Omental fat pad (tissue), 4 donors: ENCODE measurements around the gene RPS15. TPM values are rescaled to one million over a fixed set of nuclear protein-coding genes. Genes with fewer than 3 reads are reported as not detected.

Experiments used
- ATAC-seq: fragments of 150-250 bp; one replicate; pipeline ENCODE4 v1.9.1; 2016; ENCODE audit warnings: mild to moderate bottlenecking, moderate library complexity; ENCODE audit not compliant: low FRiP score
- DNase-seq: peaks from one replicate; pipeline ENCODE4 v3.0.0-alpha.2; 2019; ENCODE audit warnings: low spot score
- total RNA-seq, 4 donors: library from RNA; depleted of rRNA; stranded (reverse); fragments of >200 nt; gene quantifications; one replicate each; pipeline ENCODE4 v1.1.0, GENCODE V29; 2016
- TF ChIP-seq, protein P1 (sequence below), 3 donors: fragments of 450-650 bp; IDR thresholded peaks; one replicate each; pipeline ENCODE4 v1.5.1; 2016 to 2017; ENCODE audit warnings: antibody characterized with exemption in 3 of 3, mild to moderate bottlenecking in 3 of 3, moderate library complexity in 2 of 3

RPS15 gene
- total RNA-seq, 4 donors from 2014 or later = 2,522 to 3,708 (median 2,994) TPM

DNA sequence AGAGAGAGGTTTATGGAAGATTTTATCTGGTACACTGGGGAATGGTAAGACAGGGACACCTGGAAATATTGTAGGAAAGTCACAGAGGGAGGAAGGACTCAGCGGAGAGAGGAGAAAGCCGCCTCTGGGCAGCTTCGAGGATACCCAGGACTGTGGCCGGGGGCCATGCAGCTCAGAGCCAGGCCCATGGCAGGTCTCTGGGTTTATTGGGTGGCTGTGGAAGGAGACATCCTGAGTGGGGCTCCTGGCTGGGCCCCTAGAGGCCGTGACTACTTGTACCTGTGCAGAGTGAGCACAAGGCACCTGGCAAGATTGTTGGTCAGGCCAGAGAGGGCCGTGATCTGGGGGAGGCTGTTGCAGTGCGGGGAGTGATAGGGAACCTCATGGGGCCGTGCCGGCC is 27.4 kb upstream of the RPS15 start:
- no peak for ATAC-seq
- DNase-seq = no peak
- TF ChIP-seq, protein P1, sequence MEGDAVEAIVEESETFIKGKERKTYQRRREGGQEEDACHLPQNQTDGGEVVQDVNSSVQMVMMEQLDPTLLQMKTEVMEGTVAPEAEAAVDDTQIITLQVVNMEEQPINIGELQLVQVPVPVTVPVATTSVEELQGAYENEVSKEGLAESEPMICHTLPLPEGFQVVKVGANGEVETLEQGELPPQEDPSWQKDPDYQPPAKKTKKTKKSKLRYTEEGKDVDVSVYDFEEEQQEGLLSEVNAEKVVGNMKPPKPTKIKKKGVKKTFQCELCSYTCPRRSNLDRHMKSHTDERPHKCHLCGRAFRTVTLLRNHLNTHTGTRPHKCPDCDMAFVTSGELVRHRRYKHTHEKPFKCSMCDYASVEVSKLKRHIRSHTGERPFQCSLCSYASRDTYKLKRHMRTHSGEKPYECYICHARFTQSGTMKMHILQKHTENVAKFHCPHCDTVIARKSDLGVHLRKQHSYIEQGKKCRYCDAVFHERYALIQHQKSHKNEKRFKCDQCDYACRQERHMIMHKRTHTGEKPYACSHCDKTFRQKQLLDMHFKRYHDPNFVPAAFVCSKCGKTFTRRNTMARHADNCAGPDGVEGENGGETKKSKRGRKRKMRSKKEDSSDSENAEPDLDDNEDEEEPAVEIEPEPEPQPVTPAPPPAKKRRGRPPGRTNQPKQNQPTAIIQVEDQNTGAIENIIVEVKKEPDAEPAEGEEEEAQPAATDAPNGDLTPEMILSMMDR (IDR thresholded peaks at IDR 0.05) = no peak

DNA sequence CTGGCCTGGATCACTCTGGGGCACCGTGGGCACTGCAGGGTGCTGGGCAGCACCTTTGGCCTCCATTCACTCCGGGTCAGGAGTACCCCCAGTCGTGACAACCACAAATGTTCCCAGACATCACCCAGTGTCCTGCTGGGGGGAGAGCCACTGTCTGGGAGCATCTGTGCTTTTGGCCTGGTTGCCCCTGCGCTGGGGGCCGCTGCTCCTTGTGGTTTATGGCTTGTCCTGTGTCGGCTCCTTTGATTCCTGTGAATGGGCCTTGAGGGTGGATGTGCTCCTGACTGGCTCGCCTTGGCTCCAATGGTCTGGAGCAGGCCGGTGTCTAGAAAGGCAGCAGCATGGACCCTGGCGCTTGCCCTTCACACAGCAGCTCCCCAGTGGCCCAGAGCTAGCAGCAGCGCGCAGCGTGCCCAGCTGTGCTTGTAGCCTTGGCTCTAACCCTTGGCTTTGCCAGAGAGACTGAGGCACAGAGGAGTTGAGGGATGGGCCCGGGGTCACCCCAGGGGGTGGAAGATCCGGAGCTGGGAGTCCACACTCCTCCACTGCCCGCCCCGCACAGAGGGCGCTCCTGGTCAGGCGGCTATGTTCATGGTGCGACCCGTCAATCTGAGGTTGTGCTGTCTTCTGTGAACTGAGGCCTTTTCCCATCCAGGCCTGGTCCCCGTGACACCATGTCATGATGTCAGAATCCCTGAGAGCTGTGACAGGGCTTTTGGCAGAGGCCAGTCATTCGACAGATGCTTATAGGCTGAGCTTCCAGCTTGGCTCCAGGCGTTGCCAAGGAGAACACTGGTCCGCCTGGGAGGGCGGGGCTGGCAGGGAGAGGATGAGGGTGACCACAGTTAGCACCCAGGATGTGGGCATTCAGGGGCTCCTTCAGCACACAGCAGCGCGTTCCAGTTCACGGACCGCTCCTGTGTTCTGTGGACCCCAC is 26.7 kb upstream of the RPS15 start:
- TF ChIP-seq, protein P1 (IDR thresholded peaks at IDR 0.05) = no peak
- DNase-seq (no peak), ATAC-seq (no peak)

DNA sequence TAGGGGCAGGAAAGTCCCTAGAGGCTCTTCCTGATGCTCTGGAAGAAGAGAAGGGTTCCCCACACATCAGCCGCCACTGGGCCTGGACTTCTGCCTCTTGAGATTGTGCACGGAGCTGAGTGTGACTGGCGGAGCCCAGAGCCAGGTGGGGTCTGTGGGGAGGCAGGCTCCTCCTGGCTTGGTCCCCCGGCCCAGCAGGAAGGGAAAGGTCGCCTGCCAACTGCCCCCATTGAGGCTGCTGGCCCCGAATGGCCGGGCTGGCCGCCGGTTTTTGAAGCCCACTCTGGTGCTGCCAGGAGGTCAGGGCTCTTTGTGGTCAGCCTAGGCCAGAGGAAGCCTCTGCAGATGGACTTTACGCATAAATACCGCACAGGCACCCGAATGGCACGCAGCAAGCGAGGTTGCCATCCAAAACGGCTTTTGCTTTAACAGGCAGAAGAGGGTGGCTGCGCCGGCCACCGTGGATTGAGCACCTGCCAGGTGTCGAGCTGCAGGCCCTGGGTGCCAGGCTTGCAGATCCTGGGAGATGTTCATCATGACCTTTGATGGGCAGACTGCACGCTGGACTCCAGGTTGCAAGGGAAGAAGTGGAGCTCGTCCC is 25.8 kb upstream of the RPS15 start:
- no peak for ATAC-seq
- TF ChIP-seq, protein P1 (IDR thresholded peaks at IDR 0.05) = no peak
- DNase-seq = no peak

DNA sequence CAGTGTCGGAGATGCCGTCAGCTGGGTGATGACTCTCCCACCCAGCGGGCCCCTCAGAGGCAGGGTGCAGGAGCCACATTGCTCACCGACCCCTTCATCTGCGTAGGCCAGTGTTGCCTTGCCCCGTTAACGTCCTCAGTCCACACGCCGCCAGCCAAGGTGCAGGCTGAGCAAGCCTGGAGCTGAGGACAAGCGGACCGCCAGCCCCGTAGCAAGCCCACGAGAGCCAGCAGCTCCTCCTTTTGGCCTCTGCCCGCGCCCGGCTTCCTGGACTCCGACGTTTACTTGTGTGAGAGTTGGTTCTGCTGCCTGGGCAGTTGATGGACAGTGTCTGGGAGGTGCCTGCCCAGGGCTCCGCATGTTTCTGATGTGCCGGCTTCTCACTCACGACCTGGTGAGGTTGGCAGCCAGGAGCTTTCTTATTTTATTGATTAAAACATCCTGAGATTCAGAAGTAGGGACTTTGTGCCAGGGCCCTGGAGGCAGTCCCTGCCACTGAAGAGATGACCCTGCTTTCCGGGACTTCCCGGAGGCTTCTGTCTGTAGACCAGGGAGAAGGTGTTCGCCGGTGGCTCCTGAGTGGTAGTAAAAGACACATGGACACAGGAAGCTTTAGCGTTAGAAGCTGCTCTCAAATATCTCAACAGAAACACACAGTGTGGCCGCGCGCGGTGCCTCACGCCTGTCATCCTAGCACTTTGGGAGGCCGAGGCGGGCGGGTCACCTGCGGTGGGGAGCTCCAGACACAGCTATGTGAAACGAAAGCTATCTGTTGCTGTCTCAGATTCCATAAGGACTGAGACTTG is 25.0 kb upstream of the RPS15 start:
- ATAC-seq (no peak), DNase-seq (no peak)
- TF ChIP-seq, protein P1 (IDR thresholded peaks at IDR 0.05) = no peak

DNA sequence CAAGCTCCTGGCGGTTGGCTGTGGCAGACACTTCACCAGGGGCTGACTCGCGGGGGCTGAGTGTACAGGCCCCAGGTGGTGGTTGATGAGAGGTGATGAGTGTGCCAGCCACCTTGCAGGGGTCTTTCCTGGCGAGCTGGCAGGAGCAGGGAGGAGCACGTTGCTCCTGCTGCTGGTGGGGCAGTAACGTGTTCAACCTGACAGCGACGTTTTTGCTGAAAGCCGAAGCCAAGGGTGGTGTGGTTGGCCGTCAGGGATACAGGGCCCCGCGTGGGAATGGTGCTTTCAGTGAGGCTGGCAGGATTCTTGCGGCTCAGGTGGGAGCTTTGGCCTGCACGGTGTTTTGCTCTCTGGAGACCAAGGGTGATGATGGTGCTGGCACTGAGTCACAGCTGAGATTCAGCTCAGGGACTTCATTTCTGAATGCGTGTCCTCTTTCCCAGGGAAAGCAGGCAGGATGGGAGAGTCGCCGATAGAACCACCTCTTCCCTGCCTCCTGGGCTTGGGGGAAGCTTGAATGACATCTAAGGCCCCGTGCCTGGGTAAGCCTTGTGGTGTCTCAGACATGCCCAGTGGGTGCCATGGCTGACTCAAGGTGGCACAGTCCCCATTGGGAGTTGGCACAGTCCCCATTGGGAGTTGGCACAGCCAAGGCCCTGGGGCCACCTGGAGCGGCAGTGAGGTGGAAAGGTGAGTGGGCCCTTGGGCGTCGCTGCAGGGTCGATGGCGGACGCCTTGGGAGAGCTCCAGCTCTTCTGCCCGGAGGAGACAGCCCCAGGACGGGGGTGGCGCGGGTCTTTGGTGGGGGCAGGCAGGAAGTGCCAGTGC is 22.0 kb upstream of the RPS15 start:
- DNase-seq = no peak
- peak; percentile 10 for ATAC-seq
- TF ChIP-seq, protein P1 (IDR thresholded peaks at IDR 0.05) = no peak

DNA sequence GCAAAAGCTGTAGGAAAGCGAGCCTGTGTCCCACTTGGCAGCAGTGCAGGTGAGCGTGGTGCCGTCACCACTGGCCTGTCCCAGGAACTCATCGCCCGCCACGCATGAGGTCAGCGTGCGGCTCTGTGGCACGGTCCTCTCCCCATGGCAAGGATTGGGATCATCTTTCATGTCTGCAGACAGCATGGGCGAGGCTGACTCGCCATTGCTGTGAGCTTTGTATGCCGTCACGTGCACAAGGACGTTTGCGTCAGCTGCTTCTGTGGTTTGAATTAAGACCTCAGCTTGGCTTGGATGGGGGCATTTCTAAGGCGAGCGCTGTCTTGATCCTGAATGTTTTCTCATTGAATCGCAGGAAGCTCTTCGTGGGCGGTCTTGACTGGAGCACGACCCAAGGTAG is 21.1 kb upstream of the RPS15 start:
- TF ChIP-seq, protein P1 (IDR thresholded peaks at IDR 0.05) = no peak
- no peak for DNase-seq
- no peak for ATAC-seq
